Stomach (tissue), 4 donors: ENCODE data around the gene CSAD.
A peak's percentile ranks its signal among the peaks of the same experiment; 100 is the strongest.

Source experiments
- CTCF ChIP-seq, 7 experiments: fragments of 450-650 bp in 4 of 7; fragments of 200-600 bp in 3 of 7; sonication (generic) in 3 of 7; IDR thresholded peaks; one replicate each; pipeline ENCODE4 v1.5.1; 2016 to 2019; ENCODE audit warnings: antibody characterized with exemption in 7 of 7, control low read depth in 2 of 7, mild to moderate bottlenecking in 1 of 7
- POLR2A ChIP-seq, 4 donors: fragments of 450-650 bp; IDR thresholded peaks; one replicate each; pipeline ENCODE4 v1.6.1; 2016; ENCODE audit warnings: antibody characterized with exemption in 4 of 4, control low read depth in 2 of 4, mild to moderate bottlenecking in 1 of 4, moderate library complexity in 1 of 4
- POLR2AphosphoS5 ChIP-seq, 3 donors: sonication (generic); formaldehyde crosslinking; IDR thresholded peaks; one replicate each; pipeline ENCODE4 v1.6.1; 2016; ENCODE audit warnings: antibody characterized with exemption in 3 of 3

GRCh38 chr12:53174881-53175491 lies 5.7 kb downstream of the CSAD start:
- TF ChIP-seq CTCF (IDR thresholded peaks at IDR 0.05) (peak in 2 of 7 experiments; percentile 15 to 52), POLR2A (IDR thresholded peaks at IDR 0.05) (no peak), POLR2AphosphoS5 (IDR thresholded peaks at IDR 0.05) (no peak)
